HCT116 (cell line): ENCODE results near the gene PML. TPM values are rescaled to one million over a fixed set of nuclear protein-coding genes. Genes with fewer than 3 reads are reported as not detected.

Source experiments
- ATAC-seq: fragments of 200-7000 bp; cut with Tn5 transposase; 2 replicates; pipeline ENCODE4 v1.9.1; 2020; ENCODE audit warnings: mild to moderate bottlenecking, moderate library complexity
- BruUV-seq: library from RNA; stranded (reverse); fragments of 400-500 nt; replicated peaks from 2 replicates; lab custom pipeline; 2021; lab: Mats Ljungman, UMichigan
- CTCF ChIA-PET: fragments of 300-600 bp; sonication (Branson Sonifier 250); formaldehyde crosslinking; loops from one replicate; lab custom pipeline; 2021; ENCODE audit warnings: antibody characterized with exemption; lab: Charles Lee
- POLR2A ChIA-PET: fragments of 300-600, 350-600 bp; sonication (Branson Sonifier 250); formaldehyde crosslinking; loops from one replicate; lab custom pipeline; 2021; ENCODE audit warnings: antibody characterized with exemption; lab: Charles Lee
- RAD21 ChIA-PET, 2 experiments: fragments of 300-600 bp; sonication (Branson Sonifier 250); formaldehyde crosslinking; loops; one replicate each; lab custom pipeline; 2023; ENCODE audit warnings: low total read pairs in 2 of 2; ENCODE audit not compliant: uncharacterized antibody in 2 of 2, unreplicated experiment in 2 of 2, low non-redundant PET in 1 of 2; lab: Charles Lee
- DNase-seq: peaks from one replicate; pipeline ENCODE4 v3.0.0-alpha.2; 2010; ENCODE audit warnings: low read depth, low spot score
- H2AFZ ChIP-seq: fragments of 200-600 bp; shearing (Covaris generic), sonication (generic); 2 replicates; pipeline ENCODE4 v1.6.1; 2017; ENCODE audit warnings: low read depth, mixed run types, mixed read lengths, antibody characterized with exemption, low read length; ENCODE audit not compliant: poor library complexity, severe bottlenecking
- H3K27ac ChIP-seq: 2 replicates; pipeline ENCODE4 v1.5.1; 2012; ENCODE audit warnings: low read depth, low read length
- H3K27me3 ChIP-seq: fragments of 200-600 bp; sonication (generic); 2 replicates; pipeline ENCODE4 v1.6.1; 2016; ENCODE audit warnings: mixed run types, low read length, mixed read lengths; ENCODE audit not compliant: insufficient read depth
- H3K36me3 ChIP-seq, 2 experiments: fragments of 200-500 bp in 1 of 2; fragments of 200-600 bp in 1 of 2; sonication (Bioruptor generic) in 1 of 2; sonication (generic) in 1 of 2; 2 replicates each; pipeline versions ENCODE4 v1.5.1 to v1.6.1; 2014 to 2016; ENCODE audit warnings: low read length in 2 of 2, inconsistent platforms in 1 of 2, mixed read lengths in 1 of 2, mixed run types in 1 of 2; ENCODE audit not compliant: insufficient read depth in 2 of 2, control insufficient read depth in 1 of 2
- H3K4me1 ChIP-seq, 2 experiments: fragments of 200-600 bp in 1 of 2; sonication (generic) in 1 of 2; 2 replicates each; pipeline versions ENCODE4 v1.5.1 to v1.6.1; 2012 to 2017; ENCODE audit warnings: low read length in 2 of 2, inconsistent platforms in 1 of 2, mild to moderate bottlenecking in 1 of 2, mixed read lengths in 1 of 2, mixed run types in 1 of 2, moderate library complexity in 1 of 2; ENCODE audit not compliant: insufficient read depth in 2 of 2, control insufficient read depth in 1 of 2
- H3K4me2 ChIP-seq: fragments of 200-600 bp; sonication (generic); 2 replicates; pipeline ENCODE4 v1.6.1; 2017; ENCODE audit warnings: mixed run types, low read length, mixed read lengths
- H3K4me3 ChIP-seq, 2 experiments: fragments of 200-600 bp in 1 of 2; sonication (generic) in 1 of 2; replicated peaks in 1 of 2; 2 replicates each; pipeline ENCODE4 v1.5.1; 2011 to 2016; ENCODE audit warnings: low read length in 2 of 2, control low read depth in 1 of 2, low read depth in 1 of 2, mild to moderate bottlenecking in 1 of 2, mixed read lengths in 1 of 2, mixed run types in 1 of 2
- H3K79me2 ChIP-seq: fragments of 200-600 bp; sonication (generic); 2 replicates; pipeline ENCODE4 v1.6.1; 2017; ENCODE audit warnings: mild to moderate bottlenecking, mixed run types, low read length, moderate library complexity, mixed read lengths; ENCODE audit not compliant: insufficient read depth
- H3K9ac ChIP-seq: fragments of 200-600 bp; sonication (generic); 2 replicates; pipeline ENCODE4 v1.6.1; 2016; ENCODE audit warnings: low read length, mixed read lengths
- H3K9me2 ChIP-seq: fragments of 200-600 bp; sonication (generic), shearing (Covaris generic); 2 replicates; pipeline ENCODE4 v1.6.1; 2017; ENCODE audit warnings: mixed run types, mild to moderate bottlenecking, moderate library complexity; ENCODE audit not compliant: insufficient read depth
- H3K9me3 ChIP-seq, 2 experiments: fragments of 200-500 bp in 1 of 2; fragments of 200-600 bp in 1 of 2; sonication (Bioruptor generic) in 1 of 2; sonication (generic) in 1 of 2; 2 replicates each; pipeline ENCODE4 v1.6.1; 2014 to 2017; ENCODE audit warnings: low read length in 2 of 2, mixed read lengths in 2 of 2, inconsistent platforms in 1 of 2, low read depth in 1 of 2, mild to moderate bottlenecking in 1 of 2, mixed run types in 1 of 2, moderate library complexity in 1 of 2; ENCODE audit not compliant: control insufficient read depth in 1 of 2, insufficient read depth in 1 of 2
- H4K20me1 ChIP-seq: fragments of 200-600 bp; sonication (generic), shearing (Covaris generic); 2 replicates; pipeline ENCODE4 v1.6.1; 2017; ENCODE audit warnings: mixed run types, mild to moderate bottlenecking, moderate library complexity; ENCODE audit not compliant: insufficient read depth
- CEBPB ChIP-seq: IDR thresholded peaks from 2 replicates; pipeline ENCODE4 v1.6.1; 2012; ENCODE audit warnings: low read depth
- ELF1 ChIP-seq: IDR thresholded peaks from 2 replicates; pipeline ENCODE4 v1.6.1; 2012; ENCODE audit warnings: low read depth, borderline replicate concordance
- EZH2 ChIP-seq: fragments of 200-600 bp; sonication (generic); IDR thresholded peaks from 2 replicates; pipeline ENCODE4 v1.6.1; 2017; ENCODE audit warnings: antibody characterized with exemption, mixed run types
- EZH2phosphoT487 ChIP-seq: fragments of 200-600 bp; IDR thresholded peaks from 2 replicates; pipeline ENCODE4 v1.6.1; 2018; ENCODE audit warnings: antibody characterized with exemption, borderline replicate concordance
- JUND ChIP-seq: IDR thresholded peaks from 2 replicates; pipeline ENCODE4 v1.6.1; 2012
- POLR2A ChIP-seq: IDR thresholded peaks from 2 replicates; pipeline ENCODE4 v1.7.0; 2011; ENCODE audit warnings: borderline replicate concordance; ENCODE audit not compliant: insufficient read depth, insufficient read length; ENCODE audit errors: extremely low read depth
- RAD21 ChIP-seq: IDR thresholded peaks from 2 replicates; pipeline ENCODE4 v1.6.1; 2012; ENCODE audit warnings: low read depth, mild to moderate bottlenecking
- SP1 ChIP-seq: IDR thresholded peaks from 2 replicates; pipeline ENCODE4 v1.6.1; 2012; ENCODE audit warnings: low read depth
- SRF ChIP-seq: IDR thresholded peaks from 2 replicates; pipeline ENCODE4 v1.6.1; 2012; ENCODE audit warnings: low read depth
- YY1 ChIP-seq: IDR thresholded peaks from 2 replicates; pipeline ENCODE4 v1.6.1; 2011; ENCODE audit warnings: low read length, low read depth, moderate library complexity, mild to moderate bottlenecking; ENCODE audit not compliant: insufficient replicate concordance; ENCODE audit errors: extremely low read depth
- ZFX ChIP-seq: fragments of 450-650 bp; IDR thresholded peaks from 2 replicates; pipeline ENCODE4 v1.6.1; 2017
- ZNF274 ChIP-seq: fragments of 200-500 bp; sonication (Bioruptor generic); IDR thresholded peaks from 2 replicates; pipeline ENCODE4 v1.6.1; 2014; ENCODE audit warnings: mild to moderate bottlenecking, low read depth, low read length, inconsistent platforms
- intact Hi-C: fragments of 100-400 bp; cut with micrococcal nuclease; formaldehyde crosslinking; loops from 2 replicates; pipeline ENCODE4 v1.10.0; 2022
- total RNA-seq: library from RNA; stranded (reverse); gene quantifications from one replicate; pipeline ENCODE4 v1.2.1, GENCODE V29; 2021; ENCODE audit not compliant: unreplicated experiment
- TF ChIP-seq, protein P1 (sequence below), 3 experiments: fragments of 200-600 bp in 1 of 3; sonication (generic) in 1 of 3; IDR thresholded peaks in 2 of 3; conservative IDR thresholded peaks in 1 of 3; 2 replicates each; pipeline ENCODE4 v1.5.1; 2012 to 2017; ENCODE audit warnings: low read depth in 2 of 3, low read length in 2 of 3, antibody characterized with exemption in 1 of 3, borderline replicate concordance in 1 of 3, control low read depth in 1 of 3, mild to moderate bottlenecking in 1 of 3, mixed read lengths in 1 of 3, mixed run types in 1 of 3, moderate library complexity in 1 of 3; ENCODE audit not compliant: insufficient read depth in 1 of 3
- TF ChIP-seq, protein P2 (sequence below): IDR thresholded peaks from 2 replicates; pipeline ENCODE4 v1.6.1; 2012

Gene PML
- total RNA-seq, 1 experiment from 2014 or later: 28.1 TPM

DNA sequence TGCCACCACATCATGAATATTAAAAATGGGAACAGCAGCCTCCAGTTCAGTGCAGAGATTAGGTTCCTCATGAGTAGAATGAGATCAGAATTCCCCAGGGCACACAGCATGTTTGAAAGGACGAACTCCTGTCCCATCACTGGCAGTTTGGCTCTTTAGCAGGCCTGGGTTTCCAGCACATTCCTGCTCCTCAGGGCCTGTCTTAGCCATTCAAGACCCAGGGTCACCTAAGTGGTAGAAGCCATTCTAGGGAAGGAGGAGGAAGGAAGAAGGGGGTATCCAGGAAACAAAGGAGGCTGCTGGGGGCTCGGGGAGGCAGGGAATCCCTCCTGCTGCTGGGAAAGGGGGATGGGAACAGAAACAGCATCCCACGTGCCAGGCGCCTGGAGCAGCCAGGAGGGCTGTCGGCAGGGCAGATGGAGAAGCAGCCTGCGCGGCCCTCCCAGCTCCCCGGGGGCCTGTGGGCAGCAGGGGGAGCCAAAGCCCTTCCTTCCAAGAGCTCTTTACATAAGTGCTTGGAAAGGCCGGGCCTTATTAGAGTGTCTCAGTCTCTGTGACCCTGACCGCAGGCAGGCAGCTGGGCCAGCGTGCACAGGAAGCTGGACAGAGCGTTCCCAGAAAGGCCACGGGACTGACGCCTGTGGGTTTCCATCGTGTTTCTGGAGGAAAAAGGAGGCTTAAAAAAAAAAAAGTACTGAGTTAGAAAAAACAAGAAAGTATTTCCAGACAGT lies 43.5 kb upstream of the PML start:
- Histone ChIP-seq H3K4me2 (no peak overlapping the region), H3K27ac (no peak overlapping the region), H3K9me2 (no peaks in the 10 kb centered on the region), H3K36me3 (no peaks in the 10 kb centered on the region), H4K20me1 (no peaks in the 10 kb centered on the region), H3K4me3 (no peak overlapping the region), H3K27me3 (no peaks in the 10 kb centered on the region), H3K9me3 (no peaks in the 10 kb centered on the region), H3K4me1 (peaks cover 0 to 16% of the 10 kb centered on the region in 2 experiments; a peak in 3 of 4 replicates), H3K79me2 (no peaks in the 10 kb centered on the region), H3K9ac (no peak overlapping the region), H2AFZ (no peak overlapping the region)
- ChIA-PET POLR2A (interaction anchor here (1.0 kb wide), 1 partner anchor 21 kb away, joined by 3 read pairs; no protein-coding TSS in a partner anchor), CTCF (interaction anchor here (0.6 to 2.4 kb wide), 16 partner anchors 10 to 370 kb away, joined by 3 to 23 read pairs (median 7); partner anchors contain the start of gene LOXL1), RAD21 (interaction anchor here in 1 of 2 experiments (0.5 to 0.8 kb wide), 2 partner anchors 14 to 359 kb away, joined by 3 read pairs; no protein-coding TSS in a partner anchor)
- BruUV-seq: no TSS peak
- TF ChIP-seq RAD21: peak; percentile 88
- no peak for TF ChIP-seq JUND
- TF ChIP-seq, protein P1, sequence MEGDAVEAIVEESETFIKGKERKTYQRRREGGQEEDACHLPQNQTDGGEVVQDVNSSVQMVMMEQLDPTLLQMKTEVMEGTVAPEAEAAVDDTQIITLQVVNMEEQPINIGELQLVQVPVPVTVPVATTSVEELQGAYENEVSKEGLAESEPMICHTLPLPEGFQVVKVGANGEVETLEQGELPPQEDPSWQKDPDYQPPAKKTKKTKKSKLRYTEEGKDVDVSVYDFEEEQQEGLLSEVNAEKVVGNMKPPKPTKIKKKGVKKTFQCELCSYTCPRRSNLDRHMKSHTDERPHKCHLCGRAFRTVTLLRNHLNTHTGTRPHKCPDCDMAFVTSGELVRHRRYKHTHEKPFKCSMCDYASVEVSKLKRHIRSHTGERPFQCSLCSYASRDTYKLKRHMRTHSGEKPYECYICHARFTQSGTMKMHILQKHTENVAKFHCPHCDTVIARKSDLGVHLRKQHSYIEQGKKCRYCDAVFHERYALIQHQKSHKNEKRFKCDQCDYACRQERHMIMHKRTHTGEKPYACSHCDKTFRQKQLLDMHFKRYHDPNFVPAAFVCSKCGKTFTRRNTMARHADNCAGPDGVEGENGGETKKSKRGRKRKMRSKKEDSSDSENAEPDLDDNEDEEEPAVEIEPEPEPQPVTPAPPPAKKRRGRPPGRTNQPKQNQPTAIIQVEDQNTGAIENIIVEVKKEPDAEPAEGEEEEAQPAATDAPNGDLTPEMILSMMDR (IDR thresholded peaks at IDR 0.05 in 2 of 3, conservative IDR thresholded peaks at IDR 0.05 in 1 of 3; ENCODE audit: borderline replicate concordance in 1 of 3, insufficient read depth in 1 of 3, low read depth in 2 of 3, low read length in 2 of 3): peak; percentile 66 to 93 (median 81)
- DNase-seq (no peak), ATAC-seq (peak; percentile 97)
- intact Hi-C loops: loop anchor here (1.0 kb wide), 1 partner anchor 13 kb away; no protein-coding TSS in a partner anchor

DNA sequence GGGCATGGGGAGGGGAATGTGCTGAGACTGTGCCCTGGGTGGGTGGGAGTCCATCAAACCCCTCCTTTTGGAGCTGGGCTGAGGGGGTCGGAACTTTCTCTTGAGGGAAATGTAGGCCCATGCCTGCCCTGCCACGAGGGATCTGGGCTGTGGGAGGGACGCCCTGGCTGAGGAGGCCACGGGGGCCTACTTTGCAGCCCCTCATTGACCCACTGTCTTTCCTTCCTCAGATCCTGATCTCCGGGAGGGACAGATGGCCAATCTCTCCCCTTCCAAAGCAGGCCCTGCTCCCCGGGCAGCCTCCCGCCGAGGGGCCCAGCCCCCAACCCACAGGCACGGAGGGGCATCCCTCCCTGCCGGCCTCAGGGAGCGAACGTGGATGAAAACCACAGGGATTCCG lies 42.9 kb upstream of the PML start:
- Histone ChIP-seq H3K36me3 (no peaks in the 10 kb centered on the region), H4K20me1 (no peaks in the 10 kb centered on the region), H3K79me2 (no peaks in the 10 kb centered on the region), H3K9me3 (no peaks in the 10 kb centered on the region), H2AFZ (no peak overlapping the region), H3K4me2 (no peak overlapping the region), H3K27ac (no peak overlapping the region), H3K4me1 (peaks cover 6 to 22% of the 10 kb centered on the region in 2 experiments), H3K9ac (no peak overlapping the region), H3K9me2 (no peaks in the 10 kb centered on the region), H3K27me3 (no peaks in the 10 kb centered on the region), H3K4me3 (no peak overlapping the region)
- TF ChIP-seq CEBPB (no peak), EZH2 (no peak), ZFX (no peak), SRF (no peak), ZNF274 (no peak), JUND (no peak), ELF1 (no peak), POLR2A (no peak), EZH2phosphoT487 (no peak), YY1 (no peak), SP1 (no peak)
- TF ChIP-seq, protein P2, sequence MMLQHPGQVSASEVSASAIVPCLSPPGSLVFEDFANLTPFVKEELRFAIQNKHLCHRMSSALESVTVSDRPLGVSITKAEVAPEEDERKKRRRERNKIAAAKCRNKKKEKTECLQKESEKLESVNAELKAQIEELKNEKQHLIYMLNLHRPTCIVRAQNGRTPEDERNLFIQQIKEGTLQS: no peak
- TF ChIP-seq, protein P1 (IDR thresholded peaks at IDR 0.05 in 2 of 3, conservative IDR thresholded peaks at IDR 0.05 in 1 of 3; ENCODE audit: borderline replicate concordance in 1 of 3, insufficient read depth in 1 of 3, low read depth in 2 of 3, low read length in 2 of 3): no peak
- ATAC-seq (no peak), DNase-seq (no peak)
- ChIA-PET RAD21 (interaction anchor here in 1 of 2 experiments (0.8 kb wide), 1 partner anchor 358 kb away, joined by 3 read pairs; no protein-coding TSS in a partner anchor), POLR2A (interaction anchor here (1.0 kb wide), 1 partner anchor 20 kb away, joined by 3 read pairs; no protein-coding TSS in a partner anchor), CTCF (interaction anchor here (0.8 to 2.4 kb wide), 14 partner anchors 9 to 369 kb away, joined by 3 to 23 read pairs (median 8); partner anchors contain the start of gene LOXL1)
- no TSS peak for BruUV-seq
- intact Hi-C loops: loop anchor here (1.0 kb wide), 1 partner anchor 13 kb away; no protein-coding TSS in a partner anchor
